ENCODE data around the gene SLC6A19.

SLC6A19 gene

GRCh38 chr5:1180841-1181271, 20.5 kb upstream of the SLC6A19 start:
- DNase-seq, result no peak

- no peak for DNase-seq
Measured at GRCh38 chr5:1181451-1182359, 19.7 kb upstream of the SLC6A19 start.

- DNase-seq, result no peak
Measured at GRCh38 chr5:1182360-1182632, 19.1 kb upstream of the SLC6A19 start.

GRCh38 chr5:1182633-1183423, 18.6 kb upstream of the SLC6A19 start:
- no peak for DNase-seq

DNA sequence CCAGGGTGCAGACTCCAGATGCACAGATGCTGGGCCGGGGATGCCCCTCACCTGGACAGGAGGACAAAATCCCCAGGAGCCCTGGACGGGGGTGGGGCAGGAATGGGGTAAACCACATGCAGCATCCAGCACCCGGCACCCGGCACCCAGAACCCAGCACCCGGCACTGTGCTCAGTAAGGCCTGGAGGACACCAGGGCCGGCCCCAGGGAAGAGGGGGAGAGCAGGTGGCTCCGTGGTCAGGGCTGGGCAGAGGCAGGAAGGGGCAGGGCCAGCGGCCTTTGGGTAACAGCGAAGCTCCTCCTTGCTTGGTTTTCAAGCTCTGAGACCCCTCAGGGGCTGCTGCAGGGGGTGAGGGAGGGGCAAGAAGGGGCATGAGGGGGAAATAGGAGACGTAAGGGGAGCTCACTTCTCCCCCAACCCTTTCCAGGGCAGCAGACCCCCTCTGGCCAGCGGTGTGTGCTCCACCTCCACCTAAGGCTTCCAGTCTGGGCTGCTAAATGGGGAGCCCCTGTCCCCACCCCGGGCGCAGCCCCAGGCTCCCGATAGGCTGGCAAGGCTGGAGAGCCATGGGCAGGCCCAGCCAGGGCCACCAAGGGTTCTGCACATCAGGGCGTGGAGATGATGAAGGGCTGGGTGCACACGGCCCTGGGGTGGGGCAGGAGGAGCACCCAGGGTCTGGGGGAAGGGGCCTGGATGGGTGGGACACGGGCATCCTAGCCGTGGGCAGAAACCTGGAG, 17.8 kb upstream of the SLC6A19 start:
- no peak for DNase-seq

GRCh38 chr5:1184163-1184470, 17.3 kb upstream of the SLC6A19 start:
- DNase-seq, result no peak

DNA sequence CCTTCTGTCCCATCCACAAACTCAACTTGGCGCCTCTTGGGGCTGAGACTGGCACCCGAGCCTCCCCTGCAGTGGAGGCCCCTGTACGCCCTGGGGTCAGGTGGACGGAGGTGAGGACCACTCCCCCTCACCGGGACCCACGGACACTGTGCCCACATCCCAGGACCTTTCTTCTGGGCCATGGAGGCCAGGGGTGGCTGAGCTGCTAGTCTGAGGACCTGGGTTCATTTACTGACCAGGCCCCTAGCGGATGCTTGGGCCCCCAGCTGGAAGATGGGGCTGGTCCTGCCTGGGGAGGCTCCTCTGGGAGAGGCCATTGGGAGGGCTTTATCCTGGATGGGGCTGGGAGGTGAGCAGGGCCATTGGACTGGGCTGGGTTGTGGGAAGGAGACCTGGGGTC, 16.9 kb upstream of the SLC6A19 start:
- no peak for DNase-seq

- DNase-seq, result no peak
Measured at GRCh38 chr5:1185038-1185627, 16.3 kb upstream of the SLC6A19 start.

DNA sequence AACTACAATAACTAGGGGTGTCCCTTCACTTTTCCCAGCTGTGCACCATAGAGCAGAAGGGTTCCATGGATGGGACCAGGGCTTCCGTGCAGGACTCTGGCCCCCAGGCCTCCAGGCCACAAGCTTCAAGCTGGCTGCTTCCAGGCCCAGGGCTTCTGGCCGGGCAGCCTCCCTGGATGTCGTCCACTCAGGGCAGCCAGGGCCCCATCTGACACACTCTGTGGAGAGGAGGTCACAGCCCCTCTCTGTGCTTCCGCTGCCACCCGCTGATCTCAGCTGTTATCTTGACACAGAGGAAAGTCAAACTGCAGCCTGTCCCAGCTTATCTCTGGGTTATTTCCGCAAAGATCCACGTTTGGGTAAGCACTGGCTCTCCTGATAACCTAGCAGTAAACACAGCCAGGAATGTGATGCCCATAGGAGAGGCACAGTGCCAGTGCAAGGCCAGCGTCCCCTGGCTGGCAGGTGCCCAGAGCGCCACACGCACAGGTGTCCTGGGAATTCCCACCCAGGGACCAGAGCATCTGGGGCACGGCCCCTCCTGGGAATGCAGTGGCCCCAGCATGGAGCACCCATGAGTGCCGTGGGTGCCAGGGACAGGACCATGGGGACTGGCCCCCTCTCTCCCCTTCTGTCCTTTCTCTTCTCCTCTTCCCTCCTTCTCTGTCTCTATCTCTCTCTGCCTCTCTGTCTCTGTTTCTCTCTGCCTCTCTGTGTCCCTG, 15.6 kb upstream of the SLC6A19 start:
- no peak for DNase-seq

GRCh38 chr5:1186351-1187233, 14.8 kb upstream of the SLC6A19 start:
- no peak for DNase-seq

GRCh38 chr5:1187234-1187949, 14.0 kb upstream of the SLC6A19 start:
- no peak for DNase-seq

DNA sequence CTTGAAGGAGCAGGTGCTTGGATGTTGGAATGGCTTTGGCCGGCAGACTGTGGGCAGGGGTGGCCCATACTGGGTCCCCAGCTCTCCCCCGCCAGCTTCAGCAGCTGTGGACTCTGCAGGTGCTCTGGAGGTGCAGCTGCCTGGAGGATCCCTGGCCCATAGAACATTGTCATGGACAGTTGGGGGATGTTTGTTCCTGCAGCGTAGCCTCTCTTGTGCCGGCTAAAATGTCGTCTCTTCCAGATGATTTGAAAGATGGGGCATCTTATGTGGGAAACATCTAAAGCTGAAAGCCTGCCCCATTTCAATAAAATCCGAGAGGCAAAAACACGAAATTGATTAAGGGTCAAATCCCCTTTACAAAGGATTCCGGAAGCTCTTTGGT, 13.5 kb upstream of the SLC6A19 start:
- no peak for DNase-seq

DNA sequence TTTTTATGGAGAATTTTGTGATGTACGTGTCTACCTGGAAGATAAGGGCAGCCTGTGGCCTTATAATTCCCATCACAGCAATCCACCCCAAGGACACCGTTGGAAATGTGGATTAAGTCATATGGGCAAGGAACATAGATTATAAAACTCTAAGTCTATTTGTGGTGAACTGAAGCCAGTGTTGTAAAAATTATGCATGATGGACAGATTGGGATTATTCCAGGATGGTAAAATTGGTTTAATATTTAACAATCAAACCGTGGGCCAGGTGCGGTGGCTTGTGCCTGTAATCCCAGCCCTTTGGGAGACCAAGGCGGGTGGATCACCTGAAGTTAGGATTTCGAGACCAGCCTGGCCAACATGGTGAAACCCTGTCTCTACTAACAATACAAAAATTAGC, 12.9 kb upstream of the SLC6A19 start:
- DNase-seq, result no peak

- no peak for DNase-seq
Measured at GRCh38 chr5:1189269-1189668, 12.1 kb upstream of the SLC6A19 start.

- DNase-seq, result no peak
Measured at GRCh38 chr5:1190278-1190677, 11.1 kb upstream of the SLC6A19 start.

- DNase-seq, result no peak
Measured at GRCh38 chr5:1190837-1191239, 10.6 kb upstream of the SLC6A19 start.

- DNase-seq, result no peak
Measured at GRCh38 chr5:1192971-1193590, 8.3 kb upstream of the SLC6A19 start.

- no peak for DNase-seq
Measured at GRCh38 chr5:1193591-1193985, 7.8 kb upstream of the SLC6A19 start.

DNA sequence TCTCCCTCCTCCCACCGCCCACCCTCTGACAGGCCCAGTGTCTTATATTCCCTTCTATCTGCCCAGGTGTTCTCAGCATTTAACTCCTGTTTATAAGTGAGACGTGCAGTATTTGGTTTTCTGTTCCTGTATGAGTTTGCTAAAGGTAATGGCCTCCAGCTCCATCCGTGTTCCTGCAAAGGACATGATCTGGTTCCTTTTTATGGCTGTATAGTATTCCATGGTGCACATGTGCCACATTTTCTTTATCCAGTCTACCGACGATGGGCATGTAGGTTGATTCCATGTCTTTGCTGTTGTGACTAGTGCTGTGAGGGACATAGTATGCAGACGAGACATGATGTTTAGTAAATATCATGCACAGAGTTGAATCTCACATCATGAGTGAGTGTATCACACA, 7.0 kb upstream of the SLC6A19 start:
- DNase-seq, result no peak

GRCh38 chr5:1195439-1195838, 6.0 kb upstream of the SLC6A19 start:
- DNase-seq, result no peak

GRCh38 chr5:1195916-1196315, 5.5 kb upstream of the SLC6A19 start:
- no peak for DNase-seq
